Amniotic epithelial cell (primary cell): ENCODE data around the gene LRRD1.

Experiments used
- DNase-seq: peaks from one replicate; pipeline ENCODE4 v3.0.0-alpha.2; 2010; ENCODE audit warnings: low read depth

Gene LRRD1

DNA sequence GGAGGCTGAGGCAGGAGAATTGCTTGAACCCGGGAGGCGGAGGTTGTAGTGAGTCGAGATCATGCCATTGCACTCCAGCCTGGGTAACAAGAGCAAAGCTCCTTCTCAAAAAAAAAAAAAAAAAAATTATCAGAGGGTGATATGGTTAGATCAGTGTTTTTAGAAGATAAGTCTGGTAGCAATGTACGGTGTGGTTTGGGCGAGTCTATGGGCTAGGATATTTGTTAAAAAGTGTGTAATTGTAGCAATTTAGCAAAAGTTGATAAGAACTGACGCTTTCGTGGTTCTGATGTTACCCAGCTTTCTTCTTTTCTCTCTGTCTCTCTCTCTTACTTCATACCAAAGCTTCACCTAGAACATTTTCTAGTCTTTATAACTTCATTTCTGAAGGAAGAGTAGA, 37.8 kb downstream of the LRRD1 start:
- DNase-seq = no peak

DNA sequence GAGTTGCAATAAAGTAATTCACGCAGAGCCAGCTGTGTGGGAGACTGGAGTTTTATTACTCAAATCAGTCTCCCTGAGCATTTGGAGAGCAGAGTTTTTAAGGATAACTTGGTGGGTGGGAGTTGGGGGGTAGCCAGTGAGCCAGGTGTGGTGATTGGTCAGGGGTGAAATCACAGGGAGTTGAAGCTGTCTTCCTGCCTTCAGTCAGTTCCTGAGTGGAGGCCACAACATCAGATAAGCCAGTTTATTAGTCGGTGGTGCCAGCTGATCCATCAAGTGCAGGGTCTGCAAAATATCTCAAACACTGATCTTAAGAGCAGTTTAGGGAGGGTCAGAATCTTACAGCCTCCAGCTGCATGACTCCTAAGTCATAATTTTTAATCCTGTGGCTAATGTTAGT, 41.4 kb downstream of the LRRD1 start:
- peak; percentile 99 for DNase-seq

DNA sequence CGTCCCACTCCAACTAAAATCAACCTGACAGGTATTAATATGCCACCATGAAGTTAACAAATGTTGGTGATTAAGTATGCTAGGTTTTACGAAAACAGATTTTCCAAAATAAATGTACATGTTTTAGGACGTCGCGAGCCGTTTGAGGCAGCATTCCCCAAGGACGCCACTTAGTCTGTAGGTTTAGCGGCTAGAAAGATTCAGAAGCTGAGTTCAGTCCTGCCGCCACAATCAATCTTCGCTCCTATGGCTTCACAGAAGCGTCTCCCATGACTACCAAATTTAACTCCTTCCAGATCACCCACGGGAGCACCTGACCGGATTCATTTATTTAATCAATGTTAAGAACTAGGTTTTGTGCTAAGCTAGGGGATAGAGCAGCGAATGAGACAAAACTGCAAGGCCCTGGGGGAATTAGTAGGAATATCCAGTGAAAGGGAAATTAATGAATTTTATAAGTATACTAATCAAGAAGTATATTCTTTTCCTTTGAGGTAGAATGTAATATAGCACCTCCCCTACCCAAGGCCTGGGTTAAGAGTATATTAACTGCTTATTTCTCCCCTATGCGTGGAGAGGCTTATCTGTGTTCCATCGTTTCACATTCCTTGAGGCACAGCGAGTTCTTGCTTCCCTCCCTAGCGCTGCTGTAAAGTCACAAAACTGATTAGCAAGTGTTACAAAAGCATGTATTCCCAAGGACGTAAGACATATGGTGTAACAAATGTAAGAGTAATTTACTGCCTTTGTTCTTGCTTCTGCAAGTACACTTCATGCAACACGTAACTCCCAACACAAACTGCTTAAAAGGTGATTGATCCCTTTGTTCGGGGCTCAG, 43.7 kb downstream of the LRRD1 start:
- DNase-seq = peak; percentile 93

DNA sequence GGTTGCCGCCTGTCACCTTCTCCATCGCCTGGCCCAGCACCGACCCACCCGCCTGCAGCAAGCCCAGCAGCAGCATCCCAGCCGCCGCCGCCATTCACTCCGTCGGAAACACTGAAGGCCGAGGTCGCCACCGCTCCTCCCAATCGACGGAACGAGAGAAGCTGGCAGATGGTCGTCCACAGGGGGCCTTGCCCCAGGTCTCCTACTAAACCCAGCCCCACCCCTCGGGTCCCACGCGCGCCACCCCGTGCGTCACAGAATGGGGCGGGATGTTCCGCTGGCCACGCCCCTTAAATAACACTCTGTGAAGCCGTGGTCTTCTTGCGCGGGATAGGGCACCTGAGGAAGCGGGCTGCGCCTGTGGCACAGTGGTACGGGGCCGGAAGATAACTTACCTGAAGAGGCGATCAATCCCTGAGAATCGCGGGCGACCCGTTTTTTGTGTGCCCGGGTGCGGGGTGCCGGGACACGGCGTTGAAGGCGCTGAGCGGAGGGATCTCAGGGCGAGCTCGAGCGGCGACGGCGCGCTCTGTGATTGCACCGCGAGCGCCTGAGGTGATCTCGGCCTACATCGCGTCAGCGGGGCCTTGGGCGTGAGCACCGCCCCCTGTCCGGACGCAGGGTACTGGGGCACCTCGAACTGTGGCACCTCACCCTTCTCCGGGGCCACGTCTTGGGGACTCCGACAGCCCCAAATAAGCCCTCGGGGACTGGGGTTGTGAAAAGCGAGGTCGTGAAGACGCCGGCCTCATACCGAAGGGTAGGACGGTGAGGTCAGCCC, 44.5 kb downstream of the LRRD1 start, which contains the start of gene CYP51A1:
CYP51A1 (minus strand) TSS at position 207 of the 781 bp plus-strand sequence; CDS start at position 94, 113 bp downstream.
- DNase-seq = peak; percentile 89

DNA sequence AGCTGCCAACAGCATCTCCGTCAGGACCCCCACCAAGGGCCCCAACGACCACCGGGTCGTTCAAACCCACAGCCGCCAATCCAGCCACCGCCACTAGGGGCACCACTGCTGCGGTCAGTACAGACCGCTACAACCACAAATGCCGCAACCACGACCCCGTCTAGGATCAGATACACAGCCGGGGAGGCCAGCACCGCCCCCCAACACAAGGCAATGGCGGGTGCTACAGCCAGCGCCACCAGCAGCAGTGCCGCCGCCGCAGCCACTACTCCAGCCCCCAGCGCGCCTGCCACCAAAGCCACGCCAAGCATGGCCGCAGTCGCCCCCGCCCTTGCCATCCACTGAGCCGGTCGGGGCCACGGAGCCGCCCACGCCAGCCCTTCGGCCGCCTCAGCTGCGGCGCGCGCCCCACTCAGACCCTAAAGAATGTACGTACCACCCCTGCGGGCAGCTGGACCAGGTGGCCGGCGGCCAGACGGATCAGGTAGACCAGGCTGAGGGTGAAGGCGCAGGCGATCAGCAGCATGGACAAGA, 45.1 kb downstream of the LRRD1 start:
- peak; percentile 35 for DNase-seq

DNA sequence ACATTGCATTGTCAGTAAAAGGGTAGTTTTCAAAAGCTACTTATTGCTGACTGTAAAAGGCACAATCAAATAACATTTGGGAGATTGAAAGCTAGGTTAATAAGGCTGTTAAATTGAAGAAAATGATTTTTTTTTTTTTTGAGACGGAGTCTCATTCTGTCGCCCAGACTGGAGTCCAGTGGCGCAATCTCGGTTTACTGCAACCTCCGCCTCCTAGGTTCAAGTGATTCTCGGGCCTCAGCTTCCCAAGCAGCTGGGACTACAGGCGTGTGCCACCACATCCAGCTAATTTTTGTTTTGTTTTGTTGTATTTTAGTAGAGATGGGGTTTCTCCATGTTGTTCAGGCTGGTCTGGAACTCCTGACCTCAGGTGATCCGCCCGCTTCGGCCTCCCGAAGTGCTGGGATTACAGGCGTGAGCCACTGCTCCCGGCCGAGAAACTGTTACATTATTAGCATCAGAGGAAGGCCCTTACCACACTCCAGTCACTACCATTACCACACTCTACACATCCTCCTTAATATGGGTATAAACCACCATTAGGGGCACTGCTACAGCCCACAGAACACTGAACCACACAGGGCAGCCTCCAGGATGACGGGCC, 45.7 kb downstream of the LRRD1 start:
- peak; percentile 61 for DNase-seq

DNA sequence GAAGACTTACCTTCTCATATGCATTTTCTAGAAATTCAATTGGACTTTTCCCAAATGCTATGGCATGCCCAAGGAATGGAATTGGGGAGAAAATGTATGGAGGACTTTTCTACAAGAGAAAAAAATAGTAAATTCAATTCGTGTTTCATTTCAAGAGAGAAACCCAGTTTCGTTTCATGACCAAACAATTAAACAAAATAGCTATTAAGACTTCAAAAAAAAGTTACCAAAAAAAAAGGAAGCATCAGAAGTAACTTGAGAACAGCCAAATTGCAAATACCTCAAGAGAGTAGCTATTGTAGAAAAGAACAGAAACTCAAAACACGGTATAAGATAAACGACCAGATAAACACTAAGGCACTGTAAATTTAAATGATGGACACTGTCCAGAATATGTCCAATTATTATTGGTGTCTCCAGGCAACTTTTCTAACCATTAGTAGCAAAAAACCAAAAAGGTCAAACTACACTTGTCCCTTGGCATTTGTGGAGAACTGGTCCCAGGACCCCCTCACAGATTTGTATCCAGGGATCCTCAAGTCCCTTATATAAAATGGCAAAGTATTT, 47.1 kb downstream of the LRRD1 start:
- no peak for DNase-seq

DNA sequence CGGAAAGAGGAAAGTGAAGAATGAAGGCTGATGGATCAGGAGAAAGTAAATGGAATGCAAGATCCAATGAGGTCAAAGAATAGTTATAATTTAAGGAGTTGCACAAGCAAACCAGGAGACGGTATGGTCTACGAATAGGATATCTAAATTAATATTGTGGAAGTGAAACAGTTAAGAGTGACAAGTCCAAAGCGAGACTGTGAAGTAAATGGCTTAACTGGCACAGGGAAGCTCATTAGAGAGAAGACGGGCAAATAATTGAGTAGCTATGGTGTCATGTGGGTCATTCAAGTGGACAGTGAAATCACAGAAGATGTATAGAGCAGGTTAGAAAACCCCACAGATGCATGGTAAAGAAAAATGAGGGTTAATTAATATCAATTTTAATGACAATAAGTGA, 47.8 kb downstream of the LRRD1 start:
- DNase-seq = no peak

DNA sequence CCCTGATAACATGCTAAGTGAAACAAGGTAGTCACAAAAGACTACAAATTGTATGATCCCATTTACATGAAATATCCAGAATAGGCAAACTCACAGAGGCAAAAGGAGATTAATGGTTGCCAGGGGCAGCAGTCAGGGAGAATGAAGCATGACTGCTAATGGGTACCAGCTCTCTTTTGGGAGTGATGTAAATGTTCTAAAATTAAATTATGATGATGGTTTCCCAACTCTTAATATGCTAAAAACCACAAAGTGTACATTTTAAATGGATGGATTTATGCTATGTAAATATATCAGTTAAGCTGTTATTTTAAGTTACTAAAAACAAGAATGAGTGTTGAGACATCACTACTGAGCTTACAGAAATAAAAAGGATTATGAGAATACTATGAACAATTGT, 57.3 kb downstream of the LRRD1 start:
- no peak for DNase-seq

DNA sequence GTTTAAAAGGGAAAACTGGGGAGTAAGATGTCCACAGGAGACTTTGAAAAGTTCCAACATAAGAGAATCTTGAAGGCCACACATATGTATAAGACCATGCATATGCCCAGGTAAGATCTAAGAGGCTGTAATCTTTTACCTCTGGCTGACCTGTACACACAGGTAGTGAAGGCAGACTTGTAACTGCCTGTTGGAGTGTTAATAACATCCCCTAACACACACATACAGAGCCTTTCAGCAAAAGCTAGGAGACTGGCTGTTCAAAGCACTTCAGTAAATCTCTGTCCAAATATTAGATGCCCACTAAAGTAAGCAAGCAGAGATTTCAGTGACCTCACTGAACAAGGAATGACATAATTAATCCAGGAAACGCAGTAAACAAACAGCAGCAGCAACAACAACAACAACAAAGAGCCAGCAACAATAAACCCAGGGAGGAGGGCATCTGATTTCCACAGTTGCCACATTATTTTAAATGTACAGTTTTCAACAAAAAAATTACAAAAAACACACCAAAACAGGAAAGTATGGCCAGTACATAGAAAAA, 59.7 kb downstream of the LRRD1 start:
- no peak for DNase-seq

DNA sequence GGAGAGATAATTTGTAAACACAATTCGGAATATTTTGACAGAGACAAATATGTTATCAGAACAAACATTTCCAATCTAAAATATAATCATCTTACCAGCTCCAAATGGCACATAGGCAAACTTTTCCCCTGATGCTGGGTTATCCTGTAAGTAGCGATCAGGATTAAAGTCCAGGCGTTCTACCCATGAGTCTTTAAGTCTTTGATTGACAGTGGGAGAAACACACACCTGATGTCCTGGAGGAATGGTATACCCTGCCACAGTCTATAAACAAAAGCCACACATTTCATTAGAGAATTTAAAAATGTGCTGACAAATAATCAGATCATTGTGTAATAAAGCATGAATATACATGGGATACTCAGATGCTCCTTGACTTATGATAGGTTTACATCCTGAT, 62.0 kb downstream of the LRRD1 start:
- DNase-seq = no peak

DNA sequence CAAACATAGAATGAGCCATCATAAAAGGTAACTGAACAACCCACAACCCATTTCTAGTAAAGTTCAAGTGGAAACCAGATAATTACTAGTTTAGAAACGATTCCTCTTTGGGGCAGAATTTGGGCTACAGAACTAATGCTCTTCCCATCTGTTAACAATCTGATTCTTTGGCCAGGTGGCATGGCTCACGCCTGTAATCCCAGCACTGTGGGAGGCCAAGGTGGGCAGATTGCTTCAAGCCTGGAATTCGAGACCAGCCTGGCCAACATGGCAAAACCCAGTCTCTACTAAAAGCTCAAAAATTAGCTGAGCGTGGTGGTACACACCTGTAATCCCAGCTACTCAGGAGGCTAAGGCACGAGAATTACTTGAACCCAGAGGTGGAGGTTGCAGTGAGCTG, 63.1 kb downstream of the LRRD1 start:
- no peak for DNase-seq

DNA sequence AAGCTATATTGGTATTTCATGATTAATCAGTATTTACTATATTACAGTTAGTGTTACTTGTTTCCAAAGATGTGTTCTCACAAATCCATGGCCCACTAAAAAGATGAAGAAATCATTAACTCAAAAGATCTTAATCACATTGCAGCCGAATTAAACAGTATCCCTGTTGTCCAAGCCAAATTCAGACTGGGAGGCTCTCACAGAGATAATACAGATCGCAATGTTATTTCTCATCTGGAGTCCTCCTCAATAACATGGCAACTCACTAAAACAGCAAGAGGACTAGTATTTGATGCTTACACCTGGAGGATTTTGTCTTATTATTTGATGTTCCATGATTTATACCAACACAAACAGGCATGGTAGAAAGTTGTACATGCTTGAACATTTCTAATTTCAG, 68.1 kb downstream of the LRRD1 start:
- DNase-seq = no peak

DNA sequence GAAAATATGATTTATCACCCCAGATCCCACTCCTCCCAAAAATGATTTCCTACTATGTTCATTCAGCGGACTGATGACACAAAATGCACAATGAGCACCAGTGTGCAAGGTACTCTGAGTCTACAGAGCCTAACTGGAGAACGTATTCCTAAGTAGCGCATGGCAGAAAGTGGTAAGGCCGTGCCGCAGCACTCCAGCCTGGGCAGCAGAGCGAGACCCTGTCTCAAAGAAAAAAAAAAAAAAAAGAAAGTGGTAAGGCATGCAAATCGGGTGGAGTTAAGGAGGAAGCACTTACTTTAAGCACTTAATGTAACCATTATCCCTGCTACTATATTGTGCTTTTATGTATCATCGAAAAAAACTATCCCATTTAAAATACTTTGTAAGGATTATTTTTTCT, 70.1 kb downstream of the LRRD1 start:
- no peak for DNase-seq

DNA sequence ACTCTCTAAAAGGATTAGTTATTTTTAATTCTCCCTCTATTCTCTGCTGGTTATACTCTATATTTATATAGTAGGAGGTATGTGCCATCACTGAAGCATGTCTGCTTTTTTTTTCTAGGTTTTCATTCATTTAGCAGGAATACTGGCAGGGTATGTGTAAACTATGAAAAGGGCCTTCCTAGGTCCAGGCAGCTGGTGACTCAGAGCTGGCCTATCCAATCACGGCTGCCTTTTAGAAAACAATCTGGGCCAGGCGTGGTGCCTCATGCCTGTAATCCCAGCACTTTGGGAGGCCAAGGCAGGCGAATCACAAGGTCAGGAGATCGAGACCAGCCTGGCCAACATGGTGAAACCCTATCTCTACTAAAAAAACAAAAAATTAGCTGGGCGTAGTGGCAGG, 76.1 kb downstream of the LRRD1 start:
- DNase-seq = peak; percentile 51

DNA sequence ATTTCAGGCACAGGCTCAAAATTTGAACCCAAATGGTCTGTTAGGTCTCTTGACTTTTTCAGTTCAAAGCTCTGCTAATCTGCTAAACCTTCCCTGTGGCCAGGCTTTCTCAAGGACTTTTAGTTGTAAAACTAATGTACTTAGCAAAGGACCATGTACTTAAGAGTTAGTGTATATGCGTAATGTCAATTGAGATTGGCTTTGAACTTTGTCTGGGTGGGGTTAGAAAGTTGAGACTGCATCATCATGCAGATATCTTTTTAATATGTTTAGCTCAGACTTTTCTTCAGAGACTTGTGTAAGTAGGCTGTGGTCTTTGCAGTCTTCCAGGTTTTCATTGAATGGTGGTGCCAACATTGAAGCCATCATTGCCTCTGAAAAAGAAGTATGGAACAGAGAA, 78.4 kb downstream of the LRRD1 start:
- no peak for DNase-seq

DNA sequence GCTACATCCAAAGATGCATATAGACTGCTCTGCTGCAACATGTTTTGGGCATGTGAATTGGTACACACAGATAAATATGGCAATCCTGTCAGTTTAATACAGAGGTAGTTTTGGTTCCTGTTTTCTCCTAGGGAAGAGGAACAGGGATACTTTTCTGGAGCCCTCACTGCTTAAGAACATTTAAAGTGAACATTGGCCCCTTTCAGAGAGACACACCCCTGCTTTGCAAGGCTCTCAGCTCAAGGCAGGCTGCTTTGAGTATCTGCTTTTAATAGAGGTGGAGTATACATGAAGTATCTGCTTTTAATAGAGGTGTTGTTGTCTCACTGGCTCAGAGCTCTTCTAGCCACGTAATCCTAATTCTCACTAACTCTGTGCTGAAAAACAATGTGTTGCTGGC, 83.6 kb downstream of the LRRD1 start:
- DNase-seq = no peak
